NT2/D1 (cell line): ENCODE measurements around the gene ADGRL3.

Experiments
- SUZ12 ChIP-seq: IDR thresholded peaks from 2 replicates; pipeline ENCODE4 v1.6.1; 2011; ENCODE audit not compliant: insufficient read length, insufficient read depth; ENCODE audit errors: extremely low read depth
- ZNF274 ChIP-seq: IDR thresholded peaks from 2 replicates; pipeline ENCODE4 v1.6.1; 2011; ENCODE audit warnings: mild to moderate bottlenecking, low read depth, low read length

- TF ChIP-seq ZNF274 (no peak), SUZ12 (no peak)
Measured at GRCh38 chr4:61485056-61485455, 284.9 kb downstream of the ADGRL3 start.
